ENCODE measurements around the gene FOXP2. TPM values are rescaled to one million over a fixed set of nuclear protein-coding genes. Genes with fewer than 3 reads are reported as not detected.

Gene FOXP2
- total and polyA plus RNA-seq, 2 experiments from 2014 or later, result 10.0 to 14.7 TPM

- Histone ChIP-seq H3K4me2 (peak overlapping the region; percentile 10), H2AFZ (no peak overlapping the region), H3K4me1 (ENCODE audit: insufficient read depth) (peaks cover 20% of the 10 kb centered on the region), H3K79me2 (peaks cover 14% of the 10 kb centered on the region), H3K36me3 (replicated peaks; ENCODE audit: insufficient read depth, low read depth) (no peaks in the 10 kb centered on the region), H3K27me3 (no peaks in the 10 kb centered on the region), H3K9me2 (replicated peaks; ENCODE audit: insufficient read depth) (no peaks in the 10 kb centered on the region), H3K27ac (no peak overlapping the region), H4K20me1 (ENCODE audit: insufficient read depth, poor library complexity, severe bottlenecking) (no peaks in the 10 kb centered on the region), H3K4me3 (no peak overlapping the region), H3K9me3 (ENCODE audit: low read depth) (no peaks in the 10 kb centered on the region)
- DNase-seq (ENCODE audit: low spot score), result no peak
- TF ChIP-seq EZH2phosphoT487 (IDR thresholded peaks at IDR 0.05; ENCODE audit: low read depth, severe bottlenecking, unreplicated experiment), result no peak
- TF ChIP-seq EZH2 (IDR thresholded peaks at IDR 0.05; ENCODE audit: borderline replicate concordance), result no peak
- no peak for TF ChIP-seq CTCF (IDR thresholded peaks at IDR 0.05; ENCODE audit: poor library complexity)
- WGBS (ENCODE audit: low lambda C conversion rate, missing lambda C conversion rate), result 67% methylated on average over 4 of the region's 4 CpGs
These were observed 3.5 kb downstream of the FOXP2 start for GRCh38 chr7:114418117-114418516.

GRCh38 chr7:114419441-114420272, 5.0 kb downstream of the FOXP2 start:
- H3K79me2 ChIP-seq, result peaks cover 14% of the 10 kb centered on the region
- no peaks in the 10 kb centered on the region for H3K36me3 ChIP-seq (replicated peaks; ENCODE audit: insufficient read depth, low read depth)
- H2AFZ ChIP-seq, result no peak overlapping the region
- 85% methylated on average over 8 of the region's 8 CpGs for WGBS (ENCODE audit: low lambda C conversion rate, missing lambda C conversion rate)
- TF ChIP-seq CTCF (IDR thresholded peaks at IDR 0.05; ENCODE audit: poor library complexity), result no peak
- H3K9me2 ChIP-seq (replicated peaks; ENCODE audit: insufficient read depth), result no peaks in the 10 kb centered on the region
- H3K4me2 ChIP-seq, result no peak overlapping the region
- DNase-seq (ENCODE audit: low spot score), result no peak
- no peaks in the 10 kb centered on the region for H4K20me1 ChIP-seq (ENCODE audit: insufficient read depth, poor library complexity, severe bottlenecking)
- H3K27ac ChIP-seq, result no peak overlapping the region
- H3K4me3 ChIP-seq, result no peak overlapping the region
- H3K4me1 ChIP-seq (ENCODE audit: insufficient read depth), result peaks cover 4% of the 10 kb centered on the region
- no peaks in the 10 kb centered on the region for H3K9me3 ChIP-seq (ENCODE audit: low read depth)
- H3K27me3 ChIP-seq, result no peaks in the 10 kb centered on the region

- Histone ChIP-seq H2AFZ (no peak overlapping the region), H3K4me1 (ENCODE audit: insufficient read depth) (no peaks in the 10 kb centered on the region), H3K79me2 (peaks cover 6% of the 10 kb centered on the region), H3K27ac (no peak overlapping the region), H3K9me2 (replicated peaks; ENCODE audit: insufficient read depth) (no peaks in the 10 kb centered on the region), H3K27me3 (no peaks in the 10 kb centered on the region), H3K36me3 (replicated peaks; ENCODE audit: insufficient read depth, low read depth) (no peaks in the 10 kb centered on the region), H3K4me2 (no peak overlapping the region), H3K9me3 (ENCODE audit: low read depth) (no peaks in the 10 kb centered on the region), H3K4me3 (no peak overlapping the region), H4K20me1 (ENCODE audit: insufficient read depth, poor library complexity, severe bottlenecking) (no peaks in the 10 kb centered on the region)
- no peak for DNase-seq (ENCODE audit: low spot score)
- WGBS (ENCODE audit: low lambda C conversion rate, missing lambda C conversion rate), result 75% methylated on average over 7 of the region's 7 CpGs
- TF ChIP-seq EZH2phosphoT487 (IDR thresholded peaks at IDR 0.05; ENCODE audit: low read depth, severe bottlenecking, unreplicated experiment), result no peak
- peak; percentile 29 for TF ChIP-seq CTCF (IDR thresholded peaks at IDR 0.05; ENCODE audit: poor library complexity)
These were observed 8.2 kb downstream of the FOXP2 start for GRCh38 chr7:114422507-114423501.
